ENCODE results near the gene SLC9A8. TPM values are rescaled to one million over a fixed set of nuclear protein-coding genes. Genes with fewer than 3 reads are reported as not detected.

Gene SLC9A8
- total RNA-seq, 1 donor from 2014 or later = 6.2 TPM

GRCh38 chr20:49889001-49889934, 76.6 kb downstream of the SLC9A8 start:
- no peak overlapping the region for H3K27ac Mint-ChIP-seq (ENCODE audit: unreplicated experiment)
- no peak overlapping the region for H3K4me3 ChIP-seq (ENCODE audit: insufficient read depth, low read depth, low read length)
- H3K4me3 Mint-ChIP-seq (ENCODE audit: unreplicated experiment) = peak overlapping the region; percentile 40
- H3K9me3 Mint-ChIP-seq (ENCODE audit: unreplicated experiment) = peaks cover 2% of the 10 kb centered on the region
- peaks cover 12% of the 10 kb centered on the region for H4K20me1 ChIP-seq (ENCODE audit: insufficient read depth, low read length)
- no peaks in the 10 kb centered on the region for H3K27me3 Mint-ChIP-seq (ENCODE audit: low read depth, unreplicated experiment)
- H3K4me2 ChIP-seq (ENCODE audit: low read length) = no peak overlapping the region
- H3K36me3 Mint-ChIP-seq (ENCODE audit: low read depth, unreplicated experiment) = peaks cover 4% of the 10 kb centered on the region
- no peak overlapping the region for H3K27ac ChIP-seq (ENCODE audit: low read depth, low read length)
- no peaks in the 10 kb centered on the region for H3K79me2 ChIP-seq (ENCODE audit: insufficient read depth, low read length)
- H3K4me1 Mint-ChIP-seq (ENCODE audit: low read depth, unreplicated experiment) = peaks cover 51% of the 10 kb centered on the region
- H3K27me3 ChIP-seq (ENCODE audit: insufficient read depth, low read length) = no peaks in the 10 kb centered on the region
- peak overlapping the region; percentile 27 for H3K9ac ChIP-seq (ENCODE audit: low read length)
- TF ChIP-seq EZH2 (IDR thresholded peaks at IDR 0.05; ENCODE audit: insufficient read depth, low read length) (no peak), CTCF (IDR thresholded peaks at IDR 0.05; ENCODE audit: insufficient read depth, low read depth, low read length) (no peak)
- DNase-seq (ENCODE audit: low read depth) (no peak), FAIRE-seq (no peak)
- peaks cover 2% of the 10 kb centered on the region for H3K36me3 ChIP-seq (ENCODE audit: insufficient read depth, low read length)
- no peaks in the 10 kb centered on the region for H3K9me3 ChIP-seq (ENCODE audit: insufficient read depth, low read depth, low read length)
- no peak overlapping the region for H2AFZ ChIP-seq (ENCODE audit: low read depth, low read length)
- H3K4me1 ChIP-seq (ENCODE audit: insufficient read depth, low read length) = peaks cover 28% of the 10 kb centered on the region

GRCh38 chr20:49889935-49890333, 77.3 kb downstream of the SLC9A8 start:
- Mint-ChIP-seq H3K4me3 (ENCODE audit: unreplicated experiment) (no peak overlapping the region), H3K4me1 (ENCODE audit: low read depth, unreplicated experiment) (peaks cover 51% of the 10 kb centered on the region)
- FAIRE-seq = no peak

More at GRCh38 chr20:49889935-49890333, 77.3 kb downstream of the SLC9A8 start:
- peaks cover 2% of the 10 kb centered on the region for H3K36me3 ChIP-seq (ENCODE audit: insufficient read depth, low read length)
- H3K79me2 ChIP-seq (ENCODE audit: insufficient read depth, low read length) = no peaks in the 10 kb centered on the region
- H3K27me3 ChIP-seq (ENCODE audit: insufficient read depth, low read length) = no peaks in the 10 kb centered on the region
- no peak for DNase-seq (ENCODE audit: low read depth)
- H3K4me2 ChIP-seq (ENCODE audit: low read length) = no peak overlapping the region
- peaks cover 12% of the 10 kb centered on the region for H4K20me1 ChIP-seq (ENCODE audit: insufficient read depth, low read length)
- no peak overlapping the region for H3K27ac ChIP-seq (ENCODE audit: low read depth, low read length)
- no peak overlapping the region for H3K4me3 ChIP-seq (ENCODE audit: insufficient read depth, low read depth, low read length)
- no peak overlapping the region for H3K27ac Mint-ChIP-seq (ENCODE audit: unreplicated experiment)
- TF ChIP-seq CTCF (IDR thresholded peaks at IDR 0.05; ENCODE audit: insufficient read depth, low read depth, low read length) (no peak), EZH2 (IDR thresholded peaks at IDR 0.05; ENCODE audit: insufficient read depth, low read length) (no peak)
- peaks cover 28% of the 10 kb centered on the region for H3K4me1 ChIP-seq (ENCODE audit: insufficient read depth, low read length)
- H3K27me3 Mint-ChIP-seq (ENCODE audit: low read depth, unreplicated experiment) = no peaks in the 10 kb centered on the region
- H3K36me3 Mint-ChIP-seq (ENCODE audit: low read depth, unreplicated experiment) = peaks cover 4% of the 10 kb centered on the region
- no peak overlapping the region for H3K9ac ChIP-seq (ENCODE audit: low read length)
- H2AFZ ChIP-seq (ENCODE audit: low read depth, low read length) = no peak overlapping the region
- H3K9me3 ChIP-seq (ENCODE audit: insufficient read depth, low read depth, low read length) = no peaks in the 10 kb centered on the region
- H3K9me3 Mint-ChIP-seq (ENCODE audit: unreplicated experiment) = peaks cover 2% of the 10 kb centered on the region

Measured in astrocyte (in vitro differentiated cells and primary cell).